Spleen (tissue), 11 donors: ENCODE measurements around the gene ESR2. TPM values are rescaled to one million over a fixed set of nuclear protein-coding genes. Genes with fewer than 3 reads are reported as not detected.

Experiments
- DNase-seq: peaks from one replicate; pipeline ENCODE4 v3.0.0-alpha.2; 2020
- H3K27ac ChIP-seq, 8 donors: fragments of 200-600 bp; sonication (generic) in 7 of 8; 1 replicate in 4 of 8; 2 replicates in 4 of 8; pipeline versions ENCODE4 v1.5.0 to v1.8.0; 2016 to 2021; ENCODE audit warnings: inconsistent platforms in 4 of 8, mild to moderate bottlenecking in 4 of 8, moderate library complexity in 1 of 8
- H3K27me3 ChIP-seq, 7 donors: fragments of 200-600 bp; sonication (generic) in 6 of 7; replicated peaks in 1 of 7; 1 replicate in 4 of 7; 2 replicates in 3 of 7; pipeline versions ENCODE4 v1.5.0 to v1.8.0; 2016 to 2021; ENCODE audit warnings: inconsistent platforms in 3 of 7, mild to moderate bottlenecking in 1 of 7
- H3K36me3 ChIP-seq, 6 donors: fragments of 200-600 bp; sonication (generic) in 5 of 6; 1 replicate in 4 of 6; 2 replicates in 2 of 6; pipeline versions ENCODE4 v1.5.0 to v1.8.0; 2016 to 2021; ENCODE audit warnings: inconsistent platforms in 2 of 6
- H3K4me1 ChIP-seq, 6 donors: fragments of 200-600 bp; sonication (generic) in 5 of 6; 1 replicate in 3 of 6; 2 replicates in 3 of 6; pipeline versions ENCODE4 v1.5.0 to v1.8.0; 2016 to 2021; ENCODE audit warnings: inconsistent platforms in 3 of 6
- H3K4me3 ChIP-seq, 8 donors: fragments of 200-600 bp; sonication (generic) in 7 of 8; 1 replicate in 4 of 8; 2 replicates in 4 of 8; pipeline versions ENCODE4 v1.5.0 to v1.8.0; 2016 to 2021; ENCODE audit warnings: inconsistent platforms in 4 of 8, mild to moderate bottlenecking in 4 of 8, moderate library complexity in 2 of 8
- H3K9me3 ChIP-seq, 8 donors: fragments of 200-600 bp; sonication (generic) in 7 of 8; 1 replicate in 4 of 8; 2 replicates in 4 of 8; pipeline versions ENCODE4 v1.5.0 to v1.8.0; 2016 to 2021; ENCODE audit warnings: inconsistent platforms in 4 of 8
- CTCF ChIP-seq, 11 experiments: fragments of 200-600 bp in 7 of 11; fragments of 450-650 bp in 4 of 11; sonication (generic) in 4 of 11; IDR thresholded peaks in 8 of 11; conservative IDR thresholded peaks in 3 of 11; 1 replicate in 7 of 11; 2 replicates in 4 of 11; pipeline versions ENCODE4 v1.4.0 to v1.8.0; 2016 to 2021; ENCODE audit warnings: antibody characterized with exemption in 11 of 11, inconsistent platforms in 4 of 11, mild to moderate bottlenecking in 1 of 11
- POLR2A ChIP-seq, 3 donors: fragments of 450-650 bp; IDR thresholded peaks; one replicate each; pipeline ENCODE4 v1.5.1; 2017; ENCODE audit warnings: antibody characterized with exemption in 3 of 3, mild to moderate bottlenecking in 1 of 3
- POLR2AphosphoS5 ChIP-seq, 3 donors: sonication (generic); formaldehyde crosslinking; IDR thresholded peaks; one replicate each; pipeline ENCODE4 v1.5.1; 2017; ENCODE audit warnings: antibody characterized with exemption in 3 of 3
- whole genome bisulfite sequencing, 5 donors: extraction: QIAGEN DNeasy Blood & Tissue Kit in 3 of 5; methylation state at CpG; one replicate each; pipeline versions ENCODE4 v1.1.5 to v1.1.7; 2013 to 2018; 5-methylcytosine and 5-hydroxymethylcytosine counted together
- intact Hi-C: fragments of 100-400 bp; cut with DNase I; formaldehyde crosslinking; loops from one replicate; pipeline ENCODE4 v1.15.0; 2023; ENCODE audit warnings: low total_unique reads
- polyA plus RNA-seq, 3 donors: library from polyadenylated mRNA; stranded (reverse); fragments of 200-250 nt; gene quantifications; one replicate each; pipeline ENCODE4 v1.2.1, GENCODE V29; 2013
- total RNA-seq, 7 donors: library from RNA; depleted of rRNA in 3 of 7; stranded (reverse); fragments of >200 nt in 3 of 7; fragmentation: NEBNext Ultra II Directional in 4 of 7; extraction: Animal tissue kit (Norgen Biotek cat#: 25700) in 4 of 7; gene quantifications; one replicate each; pipeline versions ENCODE4 v1.1.0 to v1.2.1, GENCODE V29; 2016 to 2021
- donor health status: healthy with polysubstance abuse.
- donor health status: DM: no; HTN: no; CAD: no; lungs with moderate emphysema.
- donor health status: DM: no; HTN: no; CAD: no.
- donor health status: Bipolar disorder and iron deficiency.
- donor health status: healthy.
- donor health status: DM: no; HTN: no; CAD: no.
- donor health status: DM: yes; HTN: yes; CAD: no.

Gene ESR2
- total and polyA plus RNA-seq, 10 donors = 0.93 to 9.0 (median 3.8) TPM

GRCh38 chr14:64069634-64070359 is 224.4 kb downstream of the ESR2 start:
- 86 to 95% (median 93%) methylated on average over 5 of the region's 5 CpGs for WGBS, 5 donors

GRCh38 chr14:64064447-64064846 is 229.7 kb downstream of the ESR2 start:
- H3K9me3 ChIP-seq = no peaks in the 10 kb centered on the region
- H3K27ac ChIP-seq = no peak overlapping the region
- no peaks in the 10 kb centered on the region for H3K4me1 ChIP-seq
- H3K27me3 ChIP-seq = no peaks in the 10 kb centered on the region
- WGBS, 5 donors = 95 to 99% (median 97%) methylated on average over 2 of the region's 2 CpGs
- TF ChIP-seq CTCF (IDR thresholded peaks at IDR 0.05 in 8 of 11, conservative IDR thresholded peaks at IDR 0.05 in 3 of 11) (no peak), POLR2AphosphoS5 (IDR thresholded peaks at IDR 0.05) (no peak), POLR2A (IDR thresholded peaks at IDR 0.05) (no peak)
- no peak for DNase-seq
- H3K36me3 ChIP-seq = peaks cover 0 to 84% (median 12%) of the 10 kb centered on the region in 6 donors
- intact Hi-C loops = no loop called here
- no peak overlapping the region for H3K4me3 ChIP-seq

More at GRCh38 chr14:64069634-64070359, 224.4 kb downstream of the ESR2 start:
- Histone ChIP-seq H3K27me3 (no peaks in the 10 kb centered on the region), H3K9me3 (no peaks in the 10 kb centered on the region), H3K4me1 (no peaks in the 10 kb centered on the region), H3K36me3 (peaks cover 2 to 97% (median 35%) of the 10 kb centered on the region in 6 donors), H3K27ac (no peak overlapping the region), H3K4me3 (no peak overlapping the region)
- no peak for TF ChIP-seq CTCF (IDR thresholded peaks at IDR 0.05 in 8 of 11, conservative IDR thresholded peaks at IDR 0.05 in 3 of 11)
- no peak for TF ChIP-seq POLR2A (IDR thresholded peaks at IDR 0.05)
- TF ChIP-seq POLR2AphosphoS5 (IDR thresholded peaks at IDR 0.05) = no peak
- DNase-seq = no peak
- intact Hi-C loops = no loop called here

- DNase-seq = no peak
- no peak for TF ChIP-seq POLR2A (IDR thresholded peaks at IDR 0.05)
- TF ChIP-seq CTCF (IDR thresholded peaks at IDR 0.05 in 8 of 11, conservative IDR thresholded peaks at IDR 0.05 in 3 of 11) = no peak
- TF ChIP-seq POLR2AphosphoS5 (IDR thresholded peaks at IDR 0.05) = no peak
- intact Hi-C loops = no loop called here
These were observed 231.6 kb downstream of the ESR2 start for GRCh38 chr14:64062381-64063115.

GRCh38 chr14:64061706-64062105 is 232.5 kb downstream of the ESR2 start:
- WGBS, 5 donors = 92 to 98% (median 98%) methylated on average over 1 of the region's 1 CpG
- Histone ChIP-seq H3K4me1 (no peaks in the 10 kb centered on the region), H3K36me3 (peaks cover 0 to 82% (median 15%) of the 10 kb centered on the region in 6 donors), H3K9me3 (no peaks in the 10 kb centered on the region), H3K4me3 (no peak overlapping the region), H3K27ac (no peak overlapping the region), H3K27me3 (no peaks in the 10 kb centered on the region)
- TF ChIP-seq POLR2AphosphoS5 (IDR thresholded peaks at IDR 0.05) (no peak), POLR2A (IDR thresholded peaks at IDR 0.05) (no peak), CTCF (IDR thresholded peaks at IDR 0.05 in 8 of 11, conservative IDR thresholded peaks at IDR 0.05 in 3 of 11) (no peak)
- intact Hi-C loops = no loop called here
- DNase-seq = no peak

More at GRCh38 chr14:64062381-64063115, 231.6 kb downstream of the ESR2 start:
- Histone ChIP-seq H3K4me3 (no peak overlapping the region), H3K9me3 (no peaks in the 10 kb centered on the region), H3K36me3 (peaks cover 0 to 82% (median 15%) of the 10 kb centered on the region in 6 donors), H3K27me3 (no peaks in the 10 kb centered on the region), H3K4me1 (no peaks in the 10 kb centered on the region), H3K27ac (no peak overlapping the region)
- WGBS, 5 donors = 85 to 91% (median 90%) methylated on average over 7 of the region's 7 CpGs
